Measurements from ENCODE around the gene SP2. TPM values are rescaled to one million over a fixed set of nuclear protein-coding genes. Genes with fewer than 3 reads are reported as not detected.

Gene SP2
- total RNA-seq, 1 experiment from 2014 or later = 25.6 TPM

DNA sequence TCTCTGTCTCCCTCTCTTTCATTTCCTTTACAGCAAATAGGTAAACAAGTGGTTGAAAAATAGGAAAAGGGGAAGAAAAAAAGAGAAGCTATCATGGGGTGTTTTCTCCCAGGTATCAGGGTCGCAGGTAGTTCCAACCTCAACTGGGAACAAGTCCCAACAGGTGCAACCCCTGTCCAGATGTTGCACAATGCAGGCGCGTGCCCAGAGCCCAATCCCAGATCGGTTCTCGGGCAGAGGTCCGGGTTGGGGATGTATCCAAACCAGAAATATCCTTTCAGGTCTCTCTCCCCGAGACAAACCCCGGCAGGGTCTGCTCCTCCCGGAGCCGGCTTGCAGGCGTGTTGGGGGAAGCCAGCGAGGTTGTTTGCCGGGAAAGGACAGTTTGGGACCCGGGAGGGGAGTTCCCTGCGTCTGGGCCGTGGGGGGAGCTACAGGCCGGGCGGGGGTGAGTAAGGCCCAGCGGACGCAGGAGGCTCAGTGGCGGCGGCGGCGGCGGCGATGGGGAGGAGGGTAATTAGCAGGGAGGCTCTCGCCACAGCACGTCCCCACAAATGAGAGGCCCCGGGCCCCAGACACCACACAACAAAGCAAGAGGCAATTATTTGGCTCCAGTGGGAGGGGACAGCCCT, 23.9 kb upstream of the SP2 start:
- POLR2A ChIA-PET = no interaction called here
- DNase-seq (ENCODE audit: low read depth, low spot score) = no peak
- H3K27ac ChIP-seq (ENCODE audit: low read length) = no peak overlapping the region
- no peaks in the 10 kb centered on the region for H3K27me3 ChIP-seq (ENCODE audit: control insufficient read depth, insufficient read depth, low read length)
- no peaks in the 10 kb centered on the region for H3K36me3 ChIP-seq (ENCODE audit: control insufficient read depth, insufficient read depth, low read length)
- H3K9me3 ChIP-seq (ENCODE audit: control insufficient read depth, insufficient read depth, low read depth, low read length) = no peaks in the 10 kb centered on the region
- no TSS peak for BruUV-seq (replicated peaks)
- CTCF ChIA-PET = no interaction called here
- intact Hi-C loops (cut with micrococcal nuclease; ENCODE audit: unreplicated experiment) = no loop called here
- H3K4me3 ChIP-seq (ENCODE audit: low read depth in 2 of 2, low read length in 2 of 2) = no peak overlapping the region
- no peak for ATAC-seq
- TF ChIP-seq SIN3A (IDR thresholded peaks at IDR 0.05; ENCODE audit: borderline replicate concordance, insufficient read depth, low read depth, low read length) (no peak), TCF7L2 (IDR thresholded peaks at IDR 0.05; ENCODE audit: low read depth, low read length) (no peak), POLR2AphosphoS5 (IDR thresholded peaks at IDR 0.05; ENCODE audit: low read depth, low read length) (no peak)
- TF ChIP-seq, protein P1, sequence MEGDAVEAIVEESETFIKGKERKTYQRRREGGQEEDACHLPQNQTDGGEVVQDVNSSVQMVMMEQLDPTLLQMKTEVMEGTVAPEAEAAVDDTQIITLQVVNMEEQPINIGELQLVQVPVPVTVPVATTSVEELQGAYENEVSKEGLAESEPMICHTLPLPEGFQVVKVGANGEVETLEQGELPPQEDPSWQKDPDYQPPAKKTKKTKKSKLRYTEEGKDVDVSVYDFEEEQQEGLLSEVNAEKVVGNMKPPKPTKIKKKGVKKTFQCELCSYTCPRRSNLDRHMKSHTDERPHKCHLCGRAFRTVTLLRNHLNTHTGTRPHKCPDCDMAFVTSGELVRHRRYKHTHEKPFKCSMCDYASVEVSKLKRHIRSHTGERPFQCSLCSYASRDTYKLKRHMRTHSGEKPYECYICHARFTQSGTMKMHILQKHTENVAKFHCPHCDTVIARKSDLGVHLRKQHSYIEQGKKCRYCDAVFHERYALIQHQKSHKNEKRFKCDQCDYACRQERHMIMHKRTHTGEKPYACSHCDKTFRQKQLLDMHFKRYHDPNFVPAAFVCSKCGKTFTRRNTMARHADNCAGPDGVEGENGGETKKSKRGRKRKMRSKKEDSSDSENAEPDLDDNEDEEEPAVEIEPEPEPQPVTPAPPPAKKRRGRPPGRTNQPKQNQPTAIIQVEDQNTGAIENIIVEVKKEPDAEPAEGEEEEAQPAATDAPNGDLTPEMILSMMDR (IDR thresholded peaks at IDR 0.05) = no peak
- TF ChIP-seq, protein P2, sequence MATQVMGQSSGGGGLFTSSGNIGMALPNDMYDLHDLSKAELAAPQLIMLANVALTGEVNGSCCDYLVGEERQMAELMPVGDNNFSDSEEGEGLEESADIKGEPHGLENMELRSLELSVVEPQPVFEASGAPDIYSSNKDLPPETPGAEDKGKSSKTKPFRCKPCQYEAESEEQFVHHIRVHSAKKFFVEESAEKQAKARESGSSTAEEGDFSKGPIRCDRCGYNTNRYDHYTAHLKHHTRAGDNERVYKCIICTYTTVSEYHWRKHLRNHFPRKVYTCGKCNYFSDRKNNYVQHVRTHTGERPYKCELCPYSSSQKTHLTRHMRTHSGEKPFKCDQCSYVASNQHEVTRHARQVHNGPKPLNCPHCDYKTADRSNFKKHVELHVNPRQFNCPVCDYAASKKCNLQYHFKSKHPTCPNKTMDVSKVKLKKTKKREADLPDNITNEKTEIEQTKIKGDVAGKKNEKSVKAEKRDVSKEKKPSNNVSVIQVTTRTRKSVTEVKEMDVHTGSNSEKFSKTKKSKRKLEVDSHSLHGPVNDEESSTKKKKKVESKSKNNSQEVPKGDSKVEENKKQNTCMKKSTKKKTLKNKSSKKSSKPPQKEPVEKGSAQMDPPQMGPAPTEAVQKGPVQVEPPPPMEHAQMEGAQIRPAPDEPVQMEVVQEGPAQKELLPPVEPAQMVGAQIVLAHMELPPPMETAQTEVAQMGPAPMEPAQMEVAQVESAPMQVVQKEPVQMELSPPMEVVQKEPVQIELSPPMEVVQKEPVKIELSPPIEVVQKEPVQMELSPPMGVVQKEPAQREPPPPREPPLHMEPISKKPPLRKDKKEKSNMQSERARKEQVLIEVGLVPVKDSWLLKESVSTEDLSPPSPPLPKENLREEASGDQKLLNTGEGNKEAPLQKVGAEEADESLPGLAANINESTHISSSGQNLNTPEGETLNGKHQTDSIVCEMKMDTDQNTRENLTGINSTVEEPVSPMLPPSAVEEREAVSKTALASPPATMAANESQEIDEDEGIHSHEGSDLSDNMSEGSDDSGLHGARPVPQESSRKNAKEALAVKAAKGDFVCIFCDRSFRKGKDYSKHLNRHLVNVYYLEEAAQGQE (IDR thresholded peaks at IDR 0.05; ENCODE audit: insufficient read depth in 1 of 2, low read depth in 2 of 2, low read length in 1 of 2) = no peak
- in situ Hi-C loops (cut with HindIII; ENCODE audit: low pct_unique_long_range_greater_than_20kb, low sequenced_read_pairs) = no loop called here
- H3K4me1 ChIP-seq (ENCODE audit: control insufficient read depth, insufficient read depth, low read length) = peaks cover 2% of the 10 kb centered on the region; the same call in 1 of the 2 replicates

DNA sequence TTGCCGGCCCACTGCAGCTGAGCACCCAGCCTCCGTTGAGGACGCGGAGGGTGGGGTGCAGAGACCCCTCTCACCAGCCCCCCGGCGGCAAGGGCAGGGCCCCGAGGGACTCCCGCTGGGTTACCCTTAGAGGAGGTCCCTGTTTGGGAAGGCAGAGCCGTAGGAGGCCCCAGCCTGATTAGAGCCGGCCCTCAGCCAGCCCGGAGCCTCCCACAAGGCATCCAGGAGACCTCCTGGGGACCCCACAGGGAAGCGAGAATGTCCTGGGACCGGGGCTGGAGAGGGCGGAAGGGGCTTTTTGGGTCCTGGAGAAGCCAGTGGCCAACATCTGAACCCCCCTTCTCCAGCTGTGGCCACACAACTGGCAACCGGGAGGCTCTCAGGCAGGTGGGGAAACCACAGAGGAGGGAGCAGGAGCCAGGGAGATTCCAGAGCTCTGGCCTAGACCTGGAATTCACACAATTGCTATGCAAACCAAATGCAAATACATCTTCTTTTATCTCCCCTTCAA, 23.3 kb upstream of the SP2 start:
- ATAC-seq = no peak; the same call in 1 of the 2 replicates
- POLR2A ChIA-PET = interaction anchor here (0.6 kb wide), 1 partner anchor 228 kb away, joined by 6 read pairs; no protein-coding TSS in a partner anchor
- no peak overlapping the region for H3K27ac ChIP-seq (ENCODE audit: low read length)
- BruUV-seq (replicated peaks) = no TSS peak
- no peak overlapping the region for H3K4me3 ChIP-seq (ENCODE audit: low read depth in 2 of 2, low read length in 2 of 2)
- no peak for DNase-seq (ENCODE audit: low read depth, low spot score)
- no peaks in the 10 kb centered on the region for H3K36me3 ChIP-seq (ENCODE audit: control insufficient read depth, insufficient read depth, low read length)
- in situ Hi-C loops (cut with HindIII; ENCODE audit: low pct_unique_long_range_greater_than_20kb, low sequenced_read_pairs) = no loop called here
- H3K4me1 ChIP-seq (ENCODE audit: control insufficient read depth, insufficient read depth, low read length) = peaks cover 2% of the 10 kb centered on the region; the same call in 1 of the 2 replicates
- H3K9me3 ChIP-seq (ENCODE audit: control insufficient read depth, insufficient read depth, low read depth, low read length) = no peaks in the 10 kb centered on the region
- no peaks in the 10 kb centered on the region for H3K27me3 ChIP-seq (ENCODE audit: control insufficient read depth, insufficient read depth, low read length)
- TF ChIP-seq, protein P2 (IDR thresholded peaks at IDR 0.05; ENCODE audit: insufficient read depth in 1 of 2, low read depth in 2 of 2, low read length in 1 of 2) = no peak
- TF ChIP-seq, protein P1 (IDR thresholded peaks at IDR 0.05) = no peak
- TF ChIP-seq SIN3A (IDR thresholded peaks at IDR 0.05; ENCODE audit: borderline replicate concordance, insufficient read depth, low read depth, low read length) (no peak), TCF7L2 (IDR thresholded peaks at IDR 0.05; ENCODE audit: low read depth, low read length) (no peak), POLR2AphosphoS5 (IDR thresholded peaks at IDR 0.05; ENCODE audit: low read depth, low read length) (no peak)
- CTCF ChIA-PET = no interaction called here
- intact Hi-C loops (cut with micrococcal nuclease; ENCODE audit: unreplicated experiment) = no loop called here
